Coronary artery (tissue), 2 donors: ENCODE measurements around the gene GAREM1.

Source experiments
- DNase-seq: peaks from one replicate; pipeline ENCODE4 v3.0.0-alpha.2; 2017; ENCODE audit warnings: low spot score
- H3K27ac ChIP-seq, 2 donors: fragments of 200-600 bp; sonication (generic); one replicate each; pipeline ENCODE4 v1.5.1; 2016 to 2019
- H3K4me3 ChIP-seq: fragments of 200-600 bp; sonication (generic); 2 replicates; pipeline ENCODE4 v1.5.1; 2016; ENCODE audit warnings: mild to moderate bottlenecking, moderate library complexity
- TF ChIP-seq, protein P1 (sequence below): fragments of 200-600 bp; sonication (generic); IDR thresholded peaks from one replicate; pipeline ENCODE4 v1.5.1; 2019; ENCODE audit warnings: antibody characterized with exemption

GAREM1 gene

GRCh38 chr18:32255570-32255969 is 215.1 kb downstream of the GAREM1 start:
- TF ChIP-seq, protein P1, sequence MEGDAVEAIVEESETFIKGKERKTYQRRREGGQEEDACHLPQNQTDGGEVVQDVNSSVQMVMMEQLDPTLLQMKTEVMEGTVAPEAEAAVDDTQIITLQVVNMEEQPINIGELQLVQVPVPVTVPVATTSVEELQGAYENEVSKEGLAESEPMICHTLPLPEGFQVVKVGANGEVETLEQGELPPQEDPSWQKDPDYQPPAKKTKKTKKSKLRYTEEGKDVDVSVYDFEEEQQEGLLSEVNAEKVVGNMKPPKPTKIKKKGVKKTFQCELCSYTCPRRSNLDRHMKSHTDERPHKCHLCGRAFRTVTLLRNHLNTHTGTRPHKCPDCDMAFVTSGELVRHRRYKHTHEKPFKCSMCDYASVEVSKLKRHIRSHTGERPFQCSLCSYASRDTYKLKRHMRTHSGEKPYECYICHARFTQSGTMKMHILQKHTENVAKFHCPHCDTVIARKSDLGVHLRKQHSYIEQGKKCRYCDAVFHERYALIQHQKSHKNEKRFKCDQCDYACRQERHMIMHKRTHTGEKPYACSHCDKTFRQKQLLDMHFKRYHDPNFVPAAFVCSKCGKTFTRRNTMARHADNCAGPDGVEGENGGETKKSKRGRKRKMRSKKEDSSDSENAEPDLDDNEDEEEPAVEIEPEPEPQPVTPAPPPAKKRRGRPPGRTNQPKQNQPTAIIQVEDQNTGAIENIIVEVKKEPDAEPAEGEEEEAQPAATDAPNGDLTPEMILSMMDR, result no peak
- no peak for DNase-seq
- H3K4me3 ChIP-seq, result no peak overlapping the region
- H3K27ac ChIP-seq, result no peak overlapping the region

DNA sequence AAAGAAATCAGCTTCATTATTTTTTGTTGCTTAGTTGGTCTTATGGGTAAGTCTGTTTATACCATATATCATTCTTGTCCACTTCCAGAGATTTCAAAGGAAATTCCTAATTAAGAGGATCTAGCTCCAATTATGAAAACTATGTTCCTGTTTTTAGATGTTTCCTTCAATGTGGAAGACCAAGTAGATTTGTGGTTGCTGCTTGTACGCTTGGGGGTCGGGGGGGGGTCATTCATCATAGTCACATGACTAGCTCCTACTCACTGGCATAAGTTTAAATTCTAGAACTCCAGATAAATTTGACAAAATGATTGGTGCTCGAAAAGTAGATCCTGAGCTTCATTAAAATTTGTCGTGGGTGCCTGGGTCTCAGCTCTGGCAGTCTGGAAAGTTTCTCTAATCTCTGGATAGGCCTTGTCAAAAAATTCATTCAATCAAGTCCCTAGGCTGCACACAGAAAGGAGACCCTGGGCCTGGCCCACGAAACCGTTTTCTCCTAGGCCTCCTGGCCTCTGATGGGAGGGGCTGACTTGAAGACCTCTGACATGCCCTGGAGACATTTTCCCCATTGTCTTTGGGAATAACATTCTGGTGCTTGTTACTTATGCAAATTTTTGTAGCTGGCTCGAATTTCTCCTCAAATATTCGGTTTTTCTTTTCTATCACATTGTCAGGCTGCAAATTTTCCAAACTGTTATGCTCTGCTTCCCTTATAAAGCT is 218.4 kb downstream of the GAREM1 start:
- no peak overlapping the region for H3K27ac ChIP-seq
- H3K4me3 ChIP-seq, result no peak overlapping the region
- no peak for DNase-seq
- TF ChIP-seq, protein P1, result no peak

DNA sequence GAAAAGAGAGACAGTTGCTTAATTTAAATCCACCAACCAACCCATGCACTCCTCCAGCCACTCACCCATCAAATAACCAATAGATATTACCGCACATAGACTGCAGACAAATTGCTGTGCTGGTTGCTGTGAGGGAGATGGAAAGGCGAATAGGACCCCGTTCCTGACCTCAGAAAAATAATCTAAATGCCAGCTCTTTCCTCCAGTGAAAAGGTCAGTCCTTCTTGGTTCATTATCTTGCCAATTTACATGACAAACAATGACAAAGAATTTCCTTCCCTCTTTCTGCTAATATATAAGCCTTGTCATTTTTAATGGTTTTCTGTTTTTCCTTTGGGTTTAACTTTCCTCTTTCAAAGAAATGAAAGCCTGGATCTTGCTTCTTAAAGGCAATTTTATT is 219.2 kb downstream of the GAREM1 start:
- Histone ChIP-seq H3K27ac (no peak overlapping the region), H3K4me3 (no peak overlapping the region)
- no peak for DNase-seq
- TF ChIP-seq, protein P1, result no peak

DNA sequence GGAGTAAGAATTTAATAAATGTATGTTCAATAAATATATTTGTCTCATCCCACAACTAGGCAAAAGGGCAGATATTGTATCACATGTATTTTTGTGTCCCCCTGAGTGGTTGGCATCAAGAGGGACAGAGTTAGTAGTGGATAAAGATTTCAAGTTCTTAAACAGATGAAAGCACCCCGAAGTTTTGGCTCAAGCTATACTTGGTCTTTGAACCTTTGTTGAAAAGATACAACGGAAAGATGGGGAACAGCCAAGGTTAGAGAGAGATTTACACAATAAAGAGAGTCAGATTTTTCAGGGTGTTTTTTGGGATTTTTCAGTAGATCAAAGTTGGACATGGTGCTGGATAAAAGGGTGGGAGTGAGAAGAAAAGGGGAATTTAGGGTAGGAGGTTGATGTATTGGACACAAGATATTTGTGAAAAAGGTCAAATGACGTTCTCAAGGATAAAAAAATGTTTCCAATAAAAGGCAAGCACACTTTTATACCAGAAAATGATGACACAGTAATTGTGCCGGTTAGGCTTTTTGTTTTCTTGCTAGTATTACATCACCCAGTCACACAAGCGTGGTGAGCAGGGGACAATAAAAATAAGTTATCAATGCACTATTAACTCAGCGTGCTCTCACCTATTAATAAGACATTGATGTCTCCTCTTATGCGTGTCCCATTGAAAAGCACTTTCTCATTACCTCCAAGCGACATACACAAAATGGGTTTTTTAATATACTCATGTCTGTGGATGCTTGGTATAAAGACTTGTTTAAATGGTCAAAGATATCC is 221.3 kb downstream of the GAREM1 start:
- TF ChIP-seq, protein P1, result no peak
- no peak overlapping the region for H3K4me3 ChIP-seq
- no peak overlapping the region for H3K27ac ChIP-seq
- no peak for DNase-seq

DNA sequence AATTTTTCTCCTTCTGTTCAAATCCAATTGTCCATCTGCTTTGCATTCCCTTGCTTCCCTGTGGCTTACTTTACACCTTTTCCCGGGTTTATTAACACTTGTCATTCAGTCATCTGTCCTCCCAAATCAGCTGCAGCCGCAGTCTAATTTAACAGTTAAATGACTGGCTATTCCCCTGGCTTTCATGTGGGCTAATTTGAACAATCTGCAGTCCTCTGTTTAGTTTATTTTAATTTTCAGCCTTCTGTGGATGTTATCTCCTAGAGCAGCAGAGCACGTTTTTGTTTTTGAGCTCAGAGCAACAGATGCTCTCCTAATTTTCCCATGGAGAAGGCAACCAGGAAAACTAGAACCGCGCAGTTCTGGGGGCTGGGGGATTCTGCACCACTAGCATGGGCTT is 225.8 kb downstream of the GAREM1 start:
- H3K4me3 ChIP-seq, result no peak overlapping the region
- no peak overlapping the region for H3K27ac ChIP-seq
- TF ChIP-seq, protein P1, result no peak
- DNase-seq, result no peak

DNA sequence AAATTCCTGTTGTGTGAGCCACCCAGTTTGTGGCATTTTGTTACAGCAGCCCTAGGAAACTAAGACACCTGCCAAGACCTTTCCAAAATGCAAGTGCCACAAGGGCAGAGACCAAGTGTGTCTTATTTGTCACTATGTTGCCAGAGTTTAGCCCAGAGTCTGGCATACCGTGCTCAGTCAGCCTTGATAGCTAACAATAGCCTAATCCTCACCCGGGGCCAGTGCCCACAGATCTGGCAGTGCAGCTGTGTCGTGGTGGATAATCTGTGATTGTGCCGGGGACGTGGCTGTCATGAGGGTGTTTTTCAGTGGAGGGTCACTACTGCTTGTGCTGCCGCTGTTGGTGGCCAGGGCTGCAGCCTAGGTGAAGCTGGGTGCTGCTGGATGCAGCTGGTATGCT is 227.3 kb downstream of the GAREM1 start:
- H3K27ac ChIP-seq, result no peak overlapping the region
- H3K4me3 ChIP-seq, result no peak overlapping the region
- TF ChIP-seq, protein P1, result no peak
- DNase-seq, result no peak

- no peak for DNase-seq
- Histone ChIP-seq H3K4me3 (no peak overlapping the region), H3K27ac (no peak overlapping the region)
- TF ChIP-seq, protein P1, result no peak
Observed at GRCh38 chr18:32242395-32242794, 228.3 kb downstream of the GAREM1 start.
